Hepatocyte (in vitro differentiated cells): ENCODE results near the gene SORCS2. TPM values are rescaled to one million over a fixed set of nuclear protein-coding genes. Genes with fewer than 3 reads are reported as not detected.

ENCODE experiments used
- DNase-seq: peaks from one replicate; pipeline ENCODE4 v3.0.0-alpha.2; 2016; ENCODE audit warnings: low spot score
- H2AFZ ChIP-seq: fragments of 200-600 bp; sonication (generic); 2 replicates; pipeline ENCODE4 v1.6.0; 2016; ENCODE audit warnings: antibody characterized with exemption, mild to moderate bottlenecking
- H3K27ac ChIP-seq: fragments of 200-600 bp; sonication (generic); 2 replicates; pipeline ENCODE4 v1.5.1; 2016; ENCODE audit warnings: mild to moderate bottlenecking
- H3K27me3 ChIP-seq: fragments of 200-600 bp; sonication (generic); 2 replicates; pipeline ENCODE4 v1.6.1; 2016
- H3K36me3 ChIP-seq: fragments of 200-600 bp; sonication (generic); replicated peaks from 2 replicates; pipeline ENCODE4 v1.5.1; 2016; ENCODE audit warnings: low read depth; ENCODE audit not compliant: insufficient read depth
- H3K4me1 ChIP-seq: fragments of 200-600 bp; sonication (generic); 2 replicates; pipeline ENCODE4 v1.5.1; 2016; ENCODE audit warnings: mild to moderate bottlenecking, moderate library complexity; ENCODE audit not compliant: insufficient read depth
- H3K4me2 ChIP-seq: fragments of 200-600 bp; sonication (generic); 2 replicates; pipeline ENCODE4 v1.6.0; 2016
- H3K4me3 ChIP-seq: fragments of 200-600 bp; sonication (generic); 2 replicates; pipeline ENCODE4 v1.5.1; 2016; ENCODE audit warnings: mild to moderate bottlenecking
- H3K79me2 ChIP-seq: fragments of 200-600 bp; sonication (generic); 2 replicates; pipeline ENCODE4 v1.6.0; 2017; ENCODE audit warnings: mild to moderate bottlenecking
- H3K9me2 ChIP-seq: fragments of 200-600 bp; sonication (generic); replicated peaks from 2 replicates; pipeline ENCODE4 v1.6.0; 2017; ENCODE audit warnings: mild to moderate bottlenecking; ENCODE audit not compliant: insufficient read depth
- H3K9me3 ChIP-seq: fragments of 200-600 bp; sonication (generic); 2 replicates; pipeline ENCODE4 v1.5.1; 2016; ENCODE audit warnings: low read depth, mild to moderate bottlenecking
- H4K20me1 ChIP-seq: fragments of 200-600 bp; sonication (generic); 2 replicates; pipeline ENCODE4 v1.6.0; 2016; ENCODE audit warnings: mild to moderate bottlenecking; ENCODE audit not compliant: insufficient read depth, poor library complexity, severe bottlenecking
- CTCF ChIP-seq: fragments of 200-600 bp; sonication (generic); IDR thresholded peaks from 2 replicates; pipeline ENCODE4 v1.5.1; 2016; ENCODE audit warnings: antibody characterized with exemption, mild to moderate bottlenecking; ENCODE audit not compliant: poor library complexity
- EZH2 ChIP-seq: fragments of 200-600 bp; sonication (generic); IDR thresholded peaks from 2 replicates; pipeline ENCODE4 v1.6.1; 2016; ENCODE audit warnings: antibody characterized with exemption, mild to moderate bottlenecking, borderline replicate concordance
- EZH2phosphoT487 ChIP-seq: fragments of 200-600 bp; sonication (generic); IDR thresholded peaks from one replicate; pipeline ENCODE4 v1.6.1; 2018; ENCODE audit warnings: antibody characterized with exemption, mild to moderate bottlenecking, low read depth, moderate library complexity; ENCODE audit not compliant: unreplicated experiment, severe bottlenecking
- WGBS: methylation state at CpG from one replicate; pipeline ENCODE4 v1.1.6; 2016; ENCODE audit warnings: low lambda C conversion rate; ENCODE audit errors: missing lambda C conversion rate; 5-methylcytosine and 5-hydroxymethylcytosine counted together
- polyA plus RNA-seq: library from polyadenylated mRNA; unstranded; fragments of >200 nt; fragmentation: Nextera tagmentation; extraction: Ambion mirVana; gene quantifications from 2 replicates; pipeline ENCODE4 v1.2.1, GENCODE V29; 2016
- total RNA-seq: library from RNA; depleted of rRNA; stranded (reverse); fragments of >200 nt; gene quantifications from 2 replicates; pipeline ENCODE4 v1.2.3, GENCODE V29; 2014

SORCS2 gene
- total and polyA plus RNA-seq, 2 experiments from 2014 or later, result 1.6 to 4.8 TPM

GRCh38 chr4:7206385-7206784 is 14.0 kb downstream of the SORCS2 start:
- Histone ChIP-seq H3K27me3 (no peaks in the 10 kb centered on the region), H3K4me3 (no peak overlapping the region), H2AFZ (no peak overlapping the region), H4K20me1 (no peaks in the 10 kb centered on the region), H3K9me2 (no peaks in the 10 kb centered on the region), H3K79me2 (no peaks in the 10 kb centered on the region), H3K4me1 (peaks cover 17% of the 10 kb centered on the region), H3K27ac (peak overlapping the region; percentile 59), H3K4me2 (no peak overlapping the region), H3K36me3 (no peaks in the 10 kb centered on the region), H3K9me3 (no peaks in the 10 kb centered on the region)
- no peak for TF ChIP-seq EZH2
- TF ChIP-seq CTCF, result no peak
- TF ChIP-seq EZH2phosphoT487, result no peak
- DNase-seq, result no peak
- WGBS, result 50% methylated on average over 9 of the region's 9 CpGs

- H3K9me3 ChIP-seq, result no peaks in the 10 kb centered on the region
- no peaks in the 10 kb centered on the region for H4K20me1 ChIP-seq
- no peak overlapping the region for H2AFZ ChIP-seq
- H3K4me2 ChIP-seq, result peak overlapping the region; percentile 25
- no peak for TF ChIP-seq EZH2phosphoT487
- TF ChIP-seq EZH2, result no peak
- no peak for TF ChIP-seq CTCF
- H3K27ac ChIP-seq, result peak overlapping the region; percentile 78
- H3K79me2 ChIP-seq, result no peaks in the 10 kb centered on the region
- no peaks in the 10 kb centered on the region for H3K36me3 ChIP-seq
- WGBS, result 52% methylated on average over 18 of the region's 21 CpGs
- no peaks in the 10 kb centered on the region for H3K27me3 ChIP-seq
- no peaks in the 10 kb centered on the region for H3K9me2 ChIP-seq
- DNase-seq, result peak; percentile 89
- H3K4me3 ChIP-seq, result no peak overlapping the region
- H3K4me1 ChIP-seq, result peaks cover 17% of the 10 kb centered on the region
Measured at GRCh38 chr4:7206911-7207567, 14.7 kb downstream of the SORCS2 start.

DNA sequence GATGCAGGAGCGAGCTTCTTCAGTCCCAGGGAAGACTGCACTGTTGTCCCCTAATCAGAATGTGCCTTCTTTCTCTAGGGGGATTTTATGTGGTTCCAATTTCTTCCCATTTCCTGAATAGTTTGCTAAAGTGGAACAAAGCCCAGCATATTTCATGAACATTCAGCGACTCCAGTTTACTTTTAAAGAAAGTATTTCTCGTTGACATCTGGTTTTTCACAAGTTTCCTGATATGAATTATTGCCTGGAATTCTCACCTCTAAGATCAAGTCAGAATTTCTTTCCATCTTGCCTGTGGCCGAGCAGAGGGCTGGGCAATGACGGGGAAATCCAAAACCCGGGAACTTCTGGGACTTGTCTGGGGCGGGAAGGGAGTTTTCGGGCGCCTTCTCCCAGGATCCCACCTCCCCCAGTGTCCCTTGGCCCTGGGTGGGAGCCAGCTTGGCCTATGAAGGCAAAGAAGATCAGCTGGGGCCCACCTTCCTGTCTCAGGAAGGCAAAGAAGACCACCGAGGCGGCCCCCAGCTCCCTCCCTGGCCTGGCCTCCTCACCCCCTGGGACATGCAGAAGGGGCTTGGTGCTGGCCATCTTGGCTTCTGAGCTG is 15.4 kb downstream of the SORCS2 start:
- Histone ChIP-seq H3K27me3 (no peaks in the 10 kb centered on the region), H2AFZ (no peak overlapping the region), H3K4me2 (peak overlapping the region; percentile 25), H3K4me3 (no peak overlapping the region), H3K4me1 (peaks cover 17% of the 10 kb centered on the region), H3K79me2 (no peaks in the 10 kb centered on the region), H4K20me1 (no peaks in the 10 kb centered on the region), H3K9me2 (no peaks in the 10 kb centered on the region), H3K9me3 (no peaks in the 10 kb centered on the region), H3K27ac (peak overlapping the region; percentile 78), H3K36me3 (no peaks in the 10 kb centered on the region)
- WGBS, result 80% methylated on average over 11 of the region's 11 CpGs
- DNase-seq, result no peak
- TF ChIP-seq EZH2 (no peak), CTCF (no peak), EZH2phosphoT487 (no peak)
